ENCODE measurements around the gene EME1. TPM values are rescaled to one million over a fixed set of nuclear protein-coding genes. Genes with fewer than 3 reads are reported as not detected.
A peak's percentile ranks its signal among the peaks of the same experiment; 100 is the strongest.

Gene EME1
- total and polyA plus RNA-seq, 2 of the 8 experiments (the other 6 are each of a cell fraction or from before 2014, with no cell fraction given): 13.9 to 16.3 TPM

GRCh38 chr17:50345432-50346312, 27.4 kb upstream of the EME1 start, which contains the start of gene XYLT2 (continued):
- TF ChIP-seq CHD7 (IDR thresholded peaks at IDR 0.05; ENCODE audit: insufficient replicate concordance, low read length) (no peak), SIRT6 (IDR thresholded peaks at IDR 0.05; ENCODE audit: low read length) (no peak), BCL11A (IDR thresholded peaks at IDR 0.05; ENCODE audit: low read depth in 2 of 2, low read length in 2 of 2) (no peak), TAF1 (IDR thresholded peaks at IDR 0.05; ENCODE audit: low read depth, low read length) (peak; percentile 70), USF2 (IDR thresholded peaks at IDR 0.05; ENCODE audit: low read length) (no peak), KDM1A (IDR thresholded peaks at IDR 0.05; ENCODE audit: borderline replicate concordance, low read length) (no peak), CHD1 (IDR thresholded peaks at IDR 0.05; ENCODE audit: low read depth, low read length) (no peak), TAF7 (optimal IDR thresholded peaks at IDR 0.05; ENCODE audit: borderline replicate concordance, low read depth, low read length) (peak; percentile 44), SP4 (IDR thresholded peaks at IDR 0.05; ENCODE audit: low read length) (no peak)

Measured in H1 (cell line).